ENCODE results near the gene KLHL40. TPM values are rescaled to one million over a fixed set of nuclear protein-coding genes. Genes with fewer than 3 reads are reported as not detected.

KLHL40 gene
- total RNA-seq, 4 donors from 2014 or later = not detected

DNA sequence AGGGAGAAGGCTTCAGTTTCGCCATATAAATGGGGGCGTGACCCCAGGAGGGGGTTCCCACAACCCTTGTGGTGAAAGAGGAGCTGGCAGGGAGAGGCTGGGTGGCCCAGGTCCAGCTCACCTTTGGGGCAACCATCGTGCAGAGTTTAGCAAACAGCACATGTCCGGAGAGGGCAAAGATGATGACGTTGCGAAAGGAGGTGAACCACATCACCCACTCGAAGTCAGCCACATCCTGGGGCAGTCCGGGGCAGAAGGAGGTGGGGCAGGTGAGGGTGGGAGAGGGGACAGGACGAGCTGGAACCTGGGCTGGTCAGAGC is 13.5 kb downstream of the KLHL40 start:
- TF ChIP-seq, protein P1, sequence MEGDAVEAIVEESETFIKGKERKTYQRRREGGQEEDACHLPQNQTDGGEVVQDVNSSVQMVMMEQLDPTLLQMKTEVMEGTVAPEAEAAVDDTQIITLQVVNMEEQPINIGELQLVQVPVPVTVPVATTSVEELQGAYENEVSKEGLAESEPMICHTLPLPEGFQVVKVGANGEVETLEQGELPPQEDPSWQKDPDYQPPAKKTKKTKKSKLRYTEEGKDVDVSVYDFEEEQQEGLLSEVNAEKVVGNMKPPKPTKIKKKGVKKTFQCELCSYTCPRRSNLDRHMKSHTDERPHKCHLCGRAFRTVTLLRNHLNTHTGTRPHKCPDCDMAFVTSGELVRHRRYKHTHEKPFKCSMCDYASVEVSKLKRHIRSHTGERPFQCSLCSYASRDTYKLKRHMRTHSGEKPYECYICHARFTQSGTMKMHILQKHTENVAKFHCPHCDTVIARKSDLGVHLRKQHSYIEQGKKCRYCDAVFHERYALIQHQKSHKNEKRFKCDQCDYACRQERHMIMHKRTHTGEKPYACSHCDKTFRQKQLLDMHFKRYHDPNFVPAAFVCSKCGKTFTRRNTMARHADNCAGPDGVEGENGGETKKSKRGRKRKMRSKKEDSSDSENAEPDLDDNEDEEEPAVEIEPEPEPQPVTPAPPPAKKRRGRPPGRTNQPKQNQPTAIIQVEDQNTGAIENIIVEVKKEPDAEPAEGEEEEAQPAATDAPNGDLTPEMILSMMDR (IDR thresholded peaks at IDR 0.05; ENCODE audit: low read depth) = no peak

DNA sequence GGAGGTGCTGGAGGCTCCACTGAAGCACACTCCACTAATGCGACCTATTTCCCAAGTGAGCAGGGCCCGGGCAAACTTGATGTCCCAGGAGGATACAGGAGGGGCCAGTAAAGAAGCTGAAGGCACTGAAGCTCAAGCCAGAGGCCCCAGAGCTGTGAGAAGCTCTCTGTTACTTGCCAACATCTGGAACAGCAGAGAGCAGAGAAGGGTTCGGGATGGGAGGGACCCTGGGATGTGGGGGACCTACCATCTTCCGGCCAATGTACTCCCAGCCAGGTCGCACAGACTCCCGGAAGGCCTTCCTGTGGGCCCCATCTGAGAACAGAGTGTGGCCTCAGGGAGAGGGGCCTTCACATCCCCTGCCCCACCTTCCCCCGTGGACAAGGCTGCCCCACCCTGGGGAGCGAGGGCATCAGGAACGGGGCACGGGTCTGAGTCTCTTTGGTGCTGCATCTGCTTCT is 14.2 kb downstream of the KLHL40 start:
- TF ChIP-seq, protein P1 (IDR thresholded peaks at IDR 0.05; ENCODE audit: low read depth) = no peak

DNA sequence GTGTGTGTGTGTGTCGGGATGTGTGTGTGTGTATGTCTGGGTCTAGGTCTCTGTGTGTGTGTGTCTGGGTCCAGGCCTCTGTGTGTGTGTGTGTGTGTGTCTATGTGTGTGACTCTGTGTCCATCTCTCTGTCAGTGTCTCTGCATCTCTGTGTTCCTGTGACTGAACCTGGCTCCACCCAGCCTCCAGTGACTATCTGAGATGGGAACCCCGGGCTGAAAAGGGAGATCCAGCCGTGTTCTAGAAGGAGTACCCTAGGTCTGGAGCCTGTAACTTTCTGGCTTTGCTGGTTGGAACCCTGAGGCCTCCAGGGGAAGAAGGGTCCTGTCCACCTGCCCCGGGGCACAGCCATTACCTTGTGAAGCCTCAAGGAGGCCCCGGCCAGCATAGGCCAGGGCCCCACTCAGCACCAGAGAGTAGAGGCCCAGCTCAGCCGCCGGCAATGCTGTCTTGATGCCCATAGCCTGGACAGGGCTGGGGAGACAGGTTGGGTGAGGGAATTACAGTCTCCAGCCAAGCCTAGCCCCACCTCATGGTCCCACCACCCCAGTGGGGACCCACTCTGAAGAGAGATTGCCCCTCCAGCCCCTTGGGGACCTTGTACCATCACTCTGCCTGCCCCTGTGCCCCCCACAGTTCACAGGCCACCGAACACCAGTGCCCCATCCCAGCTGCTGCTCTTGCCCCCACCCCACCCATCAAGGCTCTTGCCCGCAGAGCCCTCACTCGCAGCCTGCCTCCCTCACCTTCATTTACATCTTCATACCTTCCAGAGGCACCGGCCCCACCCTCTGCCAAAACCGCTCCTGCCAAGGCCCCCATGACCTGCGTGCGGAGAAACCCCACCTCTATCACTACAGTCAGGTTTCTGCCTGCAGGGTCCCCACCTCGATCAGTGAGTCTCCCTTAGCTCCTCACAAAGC is 15.3 kb downstream of the KLHL40 start:
- TF ChIP-seq, protein P1 (IDR thresholded peaks at IDR 0.05; ENCODE audit: low read depth) = no peak

DNA sequence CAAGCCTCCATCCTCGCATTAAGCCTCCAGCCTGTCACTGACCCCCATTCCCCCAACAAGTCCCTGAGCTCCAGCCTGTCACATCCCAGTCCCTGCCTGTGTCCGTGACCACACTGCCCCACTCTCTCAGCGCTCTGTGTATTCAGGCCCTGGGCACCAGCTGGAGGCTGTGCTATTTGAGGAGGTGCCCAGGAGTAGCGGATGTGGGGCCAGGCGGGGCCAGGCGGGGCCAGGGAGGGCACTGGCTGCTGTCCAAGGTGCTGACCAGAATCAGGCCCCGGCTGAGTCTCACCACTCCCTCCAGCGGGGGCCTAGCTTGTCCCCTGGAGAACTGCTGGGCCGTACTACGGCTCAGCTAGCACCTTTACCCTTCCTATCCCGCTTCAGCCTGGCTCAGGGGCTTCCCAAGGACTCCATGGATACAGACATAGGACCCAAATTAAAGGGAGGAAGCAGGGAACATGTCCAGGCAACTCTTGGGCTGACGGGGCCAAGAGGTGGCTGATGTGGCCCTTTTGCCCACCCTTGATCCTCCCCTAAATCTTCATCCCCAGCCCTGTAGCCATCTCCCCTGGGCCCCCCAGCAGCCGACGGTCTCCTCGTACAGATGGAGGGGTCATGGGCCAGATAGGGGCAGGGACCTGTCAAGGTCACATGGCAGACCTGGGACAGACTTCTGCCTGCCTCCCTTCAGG is 16.2 kb downstream of the KLHL40 start:
- TF ChIP-seq, protein P1 (IDR thresholded peaks at IDR 0.05; ENCODE audit: low read depth) = no peak

DNA sequence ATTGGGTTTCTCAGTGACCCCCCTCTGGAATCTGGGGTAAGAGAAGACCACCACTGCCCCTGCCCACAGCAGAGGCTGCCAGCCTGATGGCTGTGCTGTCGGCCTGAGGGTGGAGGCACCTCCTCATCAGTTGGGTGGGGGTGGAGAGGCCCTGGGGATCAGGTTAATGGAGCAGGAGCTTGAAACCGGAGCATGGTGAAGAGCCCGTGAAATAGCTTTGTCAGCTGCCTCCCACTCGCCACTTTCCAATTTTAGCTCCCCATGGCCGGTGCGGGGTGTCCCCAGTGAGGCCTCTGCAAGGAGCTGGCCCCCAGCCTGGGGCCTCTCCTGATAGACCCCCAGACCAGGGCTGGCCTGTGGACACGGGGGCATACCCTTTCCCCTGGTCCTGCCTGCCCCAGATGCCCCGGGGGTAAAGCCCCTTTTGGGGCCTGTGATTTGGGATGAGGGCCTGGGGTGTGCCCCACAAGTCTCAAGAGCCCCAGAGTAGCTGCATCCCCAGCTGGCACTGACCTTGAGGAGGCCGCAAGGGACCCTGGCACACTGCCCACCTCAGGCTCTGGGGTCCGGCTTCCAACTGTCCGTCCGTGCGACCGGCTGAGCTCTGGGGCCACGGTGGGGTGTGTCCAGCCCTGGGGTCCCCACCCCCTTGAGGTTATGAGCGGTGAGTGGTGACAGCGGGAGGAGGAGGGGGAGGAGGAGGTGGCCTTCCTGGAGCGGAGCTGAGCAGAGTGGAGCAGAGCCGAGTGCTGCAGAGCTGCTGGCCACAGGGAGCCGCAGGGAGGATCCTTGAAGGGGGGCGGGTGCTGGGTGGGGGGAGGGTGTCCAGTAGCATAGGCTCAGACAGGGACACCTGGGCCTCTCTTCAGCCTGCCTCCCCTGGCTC is 17.0 kb downstream of the KLHL40 start, which contains the start of gene HHATL:
Gene HHATL (minus strand): TSS at position 733 of the 886 bp plus-strand sequence. CDS start 1,972 bp downstream, outside the sequence.
- TF ChIP-seq, protein P1 (IDR thresholded peaks at IDR 0.05; ENCODE audit: low read depth) = no peak

DNA sequence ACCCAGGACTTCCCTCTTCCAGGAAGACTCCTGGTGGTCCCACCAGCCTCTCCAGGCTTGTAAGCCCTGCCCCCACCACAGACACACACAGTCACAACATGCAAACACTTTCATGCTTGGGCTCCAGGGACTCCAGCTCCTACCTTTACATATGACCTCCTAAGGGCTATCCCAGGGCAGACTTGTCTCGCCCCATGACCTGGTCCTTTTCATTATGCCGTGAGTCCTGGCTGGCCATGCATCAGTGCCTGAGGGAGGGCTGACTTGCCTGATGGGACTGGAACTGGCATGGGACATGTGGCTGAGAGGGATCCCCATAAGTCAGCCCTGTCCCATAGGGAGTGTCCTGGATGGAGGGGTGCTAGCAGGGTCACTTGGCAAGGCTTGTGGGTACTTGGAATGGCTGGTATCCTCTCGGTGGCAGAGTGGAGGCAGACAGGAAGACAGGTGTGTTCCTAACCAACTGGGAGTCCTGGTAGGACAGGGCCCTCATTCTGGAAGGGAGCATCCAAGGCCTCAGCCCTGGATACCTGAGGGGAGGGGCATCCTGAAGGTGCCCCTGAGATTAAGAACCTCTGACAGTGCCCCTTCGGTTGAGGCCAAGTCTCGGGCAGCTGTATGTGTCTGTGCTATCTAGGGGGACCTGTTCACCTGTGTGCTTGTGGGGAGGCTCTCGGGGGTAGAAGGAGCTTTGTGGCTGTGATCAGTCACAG is 17.8 kb downstream of the KLHL40 start:
- TF ChIP-seq, protein P1 (IDR thresholded peaks at IDR 0.05; ENCODE audit: low read depth) = no peak

Measured in subcutaneous adipose tissue (tissue), 4 donors.